Inferior parietal cortex (tissue), 1 donor: ENCODE measurements around the gene ATP7A.
"Not testable (repeated sequence)": the region's sequence is repeated elsewhere in the genome, so short reads cannot be mapped to it uniquely, and the experiment has no call there.

ENCODE experiments used
- DNase-seq: peaks from one replicate; pipeline ENCODE4 v3.0.0-alpha.2; 2016; ENCODE audit errors: extremely low spot score

Gene ATP7A

DNA sequence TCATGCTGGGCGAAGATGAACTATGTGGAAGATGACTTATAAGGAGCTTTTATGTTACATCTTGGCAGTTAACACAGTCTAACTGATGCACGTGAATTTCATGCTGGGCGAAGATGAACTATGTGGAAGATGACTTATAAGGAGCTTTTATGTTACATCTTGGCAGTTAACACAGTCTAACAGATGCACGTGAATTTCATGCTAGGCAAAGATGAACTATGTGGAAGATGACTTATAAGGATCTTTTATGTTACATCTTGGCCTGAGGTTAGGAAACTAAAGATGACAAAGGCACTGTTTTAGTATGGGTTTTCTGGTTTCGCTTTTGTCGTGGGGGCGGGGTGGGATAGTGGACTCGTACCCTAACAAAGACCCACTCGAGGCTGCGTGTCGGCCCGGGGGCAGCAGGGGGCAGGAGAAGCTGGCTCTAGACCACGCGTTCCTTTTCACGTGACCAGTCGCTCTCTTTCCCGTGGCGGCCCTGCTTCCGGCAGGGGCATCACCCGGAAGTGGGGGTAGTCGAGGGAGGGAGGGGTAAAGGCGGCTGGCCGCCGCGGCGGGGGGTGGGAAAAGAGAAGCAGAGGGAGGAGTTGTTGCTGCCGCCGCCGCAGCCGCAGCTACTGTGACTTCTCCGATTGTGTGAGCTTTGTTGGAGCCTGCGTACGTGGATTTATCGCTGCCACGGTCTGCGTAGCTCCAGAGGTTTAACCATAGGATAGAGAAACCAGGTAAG lies at the start of gene ATP7A:
TSS of gene ATP7A (plus strand) at position 586 of the 733 bp plus-strand sequence. CDS start 60,949 bp downstream, outside the sequence.
- peak; percentile 75 for DNase-seq

DNA sequence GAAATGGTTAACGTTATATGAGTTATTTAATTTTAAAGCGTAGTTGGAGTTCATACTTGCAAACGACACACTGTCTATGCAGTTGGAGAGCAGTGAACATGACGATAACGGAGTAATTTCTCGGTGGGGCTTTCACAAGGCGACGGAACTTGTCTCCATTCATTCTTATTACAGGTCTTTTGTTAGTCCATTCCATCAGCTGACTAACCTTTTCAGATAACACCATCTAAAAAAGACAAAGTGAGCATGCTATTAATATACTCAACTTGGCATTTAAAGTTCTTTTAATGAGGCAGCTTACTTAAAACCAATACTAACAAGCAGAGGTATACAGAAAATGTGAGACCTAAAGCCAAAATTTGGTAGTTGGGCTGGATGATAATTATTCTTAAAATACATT lies 35.1 kb upstream of the ATP7A start:
- no peak for DNase-seq

DNA sequence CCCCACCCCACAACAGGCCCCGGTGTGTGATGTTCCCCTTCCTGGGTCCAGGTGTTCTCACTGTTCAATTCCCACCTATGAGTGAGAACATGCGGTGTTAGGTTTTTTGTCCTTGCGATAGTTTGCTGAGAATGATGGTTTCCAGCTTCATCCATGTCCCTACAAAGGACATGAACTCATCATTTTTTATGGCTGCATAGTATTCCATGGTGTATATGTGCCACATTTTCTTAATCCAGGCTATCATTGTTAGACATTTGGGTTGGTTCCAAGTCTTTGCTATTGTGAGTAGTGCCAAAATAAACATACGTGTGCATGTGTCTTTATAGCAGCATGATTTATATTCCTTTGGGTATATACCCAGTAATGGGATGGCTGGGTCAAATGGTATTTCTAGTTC lies 29.1 kb upstream of the ATP7A start:
- not testable (repeated sequence) for DNase-seq

DNA sequence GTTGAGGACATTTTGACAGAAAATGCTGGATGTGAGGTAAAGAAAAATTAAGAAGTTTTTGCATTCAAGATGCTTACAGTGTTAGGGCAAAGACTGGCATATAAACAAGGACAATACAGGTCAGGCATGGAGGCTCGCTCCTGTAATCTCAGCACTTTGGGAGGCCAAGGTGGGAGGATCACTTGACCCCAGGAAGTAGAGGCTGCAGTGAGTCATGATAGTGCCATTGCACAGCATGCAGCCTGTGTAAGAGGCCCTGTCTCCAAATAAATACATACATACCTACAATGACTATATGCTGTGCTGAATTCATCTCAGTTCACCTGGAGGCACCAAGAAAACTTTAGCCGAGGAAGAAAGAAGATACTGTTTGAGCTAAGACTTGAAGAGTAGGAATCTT lies 17.6 kb upstream of the ATP7A start:
- DNase-seq: no peak

DNA sequence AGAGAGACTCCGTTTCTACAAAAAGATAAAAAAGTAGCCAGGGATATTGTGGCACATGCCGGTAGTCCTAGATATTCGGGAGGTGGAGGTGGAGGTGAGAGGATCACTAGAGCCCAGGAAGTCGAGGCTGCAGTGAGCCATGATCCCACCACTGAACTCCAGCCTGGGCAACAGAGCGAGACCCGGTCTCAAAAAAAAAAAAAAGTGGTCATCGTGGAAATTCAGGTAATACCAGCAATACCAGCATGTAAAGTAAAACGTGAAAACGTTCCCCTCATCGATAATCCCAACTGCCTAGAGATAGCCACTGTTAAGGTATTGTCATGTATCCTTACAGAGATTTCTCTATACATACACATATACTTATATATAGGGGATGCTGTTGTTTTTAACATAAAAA lies 16.8 kb upstream of the ATP7A start:
- no peak for DNase-seq

DNA sequence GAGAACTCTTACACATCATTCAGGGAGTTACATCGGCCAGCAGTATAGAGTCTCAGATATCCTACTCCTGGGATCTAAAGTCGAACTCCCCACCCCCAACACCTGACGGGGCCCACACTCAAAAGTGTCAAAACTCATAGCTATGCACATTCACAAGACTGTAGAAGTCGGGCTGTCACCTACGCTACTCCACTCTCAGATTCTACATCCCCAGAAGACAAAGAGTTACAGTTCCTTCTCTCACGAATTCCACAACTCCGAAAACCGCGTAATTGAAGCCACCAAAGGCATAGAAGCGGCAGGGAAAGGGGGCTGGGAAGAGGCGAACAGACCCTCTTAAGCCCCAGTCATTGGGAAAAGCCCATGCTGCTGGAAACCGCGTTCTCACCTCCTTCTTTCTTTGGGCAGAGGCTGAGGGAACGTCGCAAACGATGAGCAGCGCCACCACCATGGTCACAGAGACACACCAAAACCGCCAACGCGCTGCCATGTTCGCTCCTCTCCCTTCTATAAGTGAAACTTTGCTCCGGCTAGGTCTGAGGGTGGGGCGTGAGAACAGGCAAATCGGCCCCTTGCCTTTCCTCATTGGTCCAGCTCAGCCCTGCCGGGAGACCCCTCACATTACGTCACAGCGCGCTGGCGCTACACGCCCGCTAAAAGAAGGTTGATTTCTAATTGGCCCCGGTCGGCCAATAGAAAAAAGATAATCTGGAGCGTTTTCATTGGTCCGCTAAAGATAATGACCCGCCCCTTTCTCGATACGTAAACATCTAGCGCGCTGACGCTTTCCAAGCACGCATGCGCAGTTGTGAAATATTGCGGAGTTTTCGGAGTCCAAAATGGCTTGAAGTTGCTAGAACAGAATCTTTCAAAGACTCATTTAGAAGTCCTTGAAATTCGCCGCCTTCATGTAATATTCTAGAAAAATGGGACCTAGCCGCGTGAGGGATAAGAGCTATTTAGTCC lies 15.3 kb upstream of the ATP7A start, which contains the start of gene MAGT1:
TSS of gene MAGT1 (minus strand) at position 515 of the 966 bp plus-strand sequence. CDS start at position 490, 25 bp downstream.
- peak; percentile 97 for DNase-seq

DNA sequence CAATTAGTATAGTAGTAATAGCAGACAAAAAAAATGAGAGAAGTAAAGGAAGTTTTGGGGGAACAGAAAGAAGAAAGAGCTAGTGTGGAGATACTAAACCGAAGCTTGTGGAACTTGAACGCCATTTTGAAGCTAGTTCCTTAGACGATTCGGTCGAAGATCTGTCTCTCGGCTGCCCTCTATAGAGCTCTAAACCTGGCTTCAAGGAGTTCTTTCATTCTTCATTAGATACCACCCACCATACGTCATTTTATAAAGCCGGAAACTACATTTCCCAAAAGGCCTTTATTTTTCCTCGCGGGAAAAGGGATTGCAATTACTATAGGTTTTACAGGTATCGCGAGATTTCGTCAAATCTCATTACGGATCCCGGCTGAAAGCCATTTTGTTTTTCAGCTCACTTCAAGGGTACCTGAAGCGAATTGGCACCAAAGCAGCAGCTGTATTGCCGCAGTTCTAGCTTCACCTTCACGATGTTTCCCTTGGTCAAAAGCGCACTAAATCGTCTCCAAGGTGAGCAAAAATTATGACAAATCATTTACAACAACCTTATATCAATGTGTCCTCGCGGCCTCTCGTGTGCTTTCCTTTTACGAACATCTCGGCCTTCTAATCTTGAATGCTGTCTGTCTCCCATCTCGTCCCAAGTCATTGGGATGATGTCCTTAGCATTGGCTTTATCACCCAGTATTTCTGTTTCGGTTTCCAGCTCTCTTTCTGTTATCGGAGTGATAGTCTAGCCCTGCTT lies 11.2 kb upstream of the ATP7A start, which contains the start of gene COX7B:
TSS of gene COX7B (plus strand) at position 388 of the 748 bp plus-strand sequence. CDS start at position 474, 86 bp downstream.
- DNase-seq: peak; percentile 98

DNA sequence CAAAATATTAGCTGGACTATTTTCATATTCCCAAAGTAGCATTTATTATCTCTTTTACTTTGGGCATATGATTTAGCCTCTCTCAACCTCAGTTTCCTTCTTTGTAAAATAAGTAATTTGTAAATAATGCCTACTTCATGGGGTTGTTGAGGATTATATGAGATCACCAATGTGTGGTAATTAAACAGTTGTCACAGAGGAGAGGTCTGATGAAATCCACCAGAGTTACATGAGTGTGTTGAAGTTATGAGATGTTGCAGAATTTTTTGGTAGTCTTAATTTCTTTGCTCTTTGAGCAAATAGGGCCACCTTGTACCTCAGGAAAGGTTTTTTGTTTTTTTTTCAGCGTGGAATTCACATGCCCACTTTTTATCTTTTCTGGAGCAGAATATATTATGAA lies 9.8 kb upstream of the ATP7A start:
- no peak for DNase-seq

DNA sequence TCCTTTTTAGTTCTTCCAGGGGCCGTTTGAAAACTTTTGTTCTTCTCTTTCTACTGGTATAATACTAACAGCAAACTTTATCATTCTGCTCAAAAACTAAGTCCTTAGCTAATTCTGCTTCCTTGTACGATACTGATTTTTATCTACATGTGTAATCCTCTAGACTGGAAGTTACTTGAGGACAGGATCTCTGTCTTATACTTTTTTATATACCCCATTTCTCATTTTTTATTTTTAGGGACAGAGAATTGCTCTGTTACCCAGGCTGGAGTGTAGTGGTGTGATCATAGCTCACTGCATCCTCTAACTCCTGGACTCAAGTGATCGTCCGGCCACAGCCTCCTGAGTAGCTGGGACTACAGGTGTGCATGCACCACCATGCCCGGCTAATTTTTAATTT lies 9.0 kb upstream of the ATP7A start:
- no peak for DNase-seq

DNA sequence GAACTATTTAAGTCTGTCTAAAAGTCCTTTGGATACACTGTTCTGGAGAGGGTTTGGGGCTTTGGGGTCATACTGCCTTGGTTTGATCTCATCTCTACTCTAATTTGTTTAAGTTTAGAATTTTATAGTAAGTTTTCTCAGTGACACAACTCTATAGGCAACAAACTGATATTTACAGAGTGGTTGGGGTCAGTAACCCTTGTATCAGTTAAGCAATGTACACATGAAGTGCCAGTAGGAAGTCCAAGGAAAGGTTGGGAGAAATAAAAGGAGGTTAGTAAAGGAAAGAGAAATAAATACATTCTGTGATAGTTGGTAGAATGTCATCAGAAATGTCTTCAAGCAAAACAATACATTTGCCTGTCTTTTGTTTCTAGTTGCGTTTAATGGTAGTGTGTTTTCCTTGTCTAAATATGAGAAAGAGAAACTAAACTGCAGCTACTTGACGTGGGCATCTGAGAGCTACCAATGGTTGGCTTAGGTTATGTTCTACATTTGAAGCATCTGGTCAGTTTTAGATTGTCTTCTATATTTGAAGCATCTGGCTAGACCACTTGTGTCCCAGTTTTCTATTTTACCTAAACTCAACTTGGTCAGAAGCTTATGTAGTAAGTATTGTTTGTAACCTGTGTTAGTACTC lies 6.9 kb downstream of the ATP7A start:
- DNase-seq: no peak

DNA sequence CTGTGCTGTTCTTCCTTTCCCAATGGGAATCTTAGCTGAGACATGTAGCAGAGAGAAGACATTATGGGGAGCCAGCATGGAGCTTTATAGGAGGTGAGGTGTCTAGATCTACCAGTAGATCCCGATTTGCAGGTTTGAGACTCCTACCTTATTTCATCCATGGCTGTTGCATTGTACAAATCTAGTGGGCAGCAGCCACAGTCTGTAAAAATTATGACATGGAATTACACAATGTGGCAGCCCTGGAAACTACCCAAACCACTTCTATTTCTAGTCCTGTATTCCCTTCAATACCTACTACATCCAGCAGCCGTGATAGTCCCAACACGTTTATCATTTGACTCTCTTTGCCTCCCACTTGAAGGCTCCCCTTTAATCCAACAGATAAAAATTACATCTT lies 8.1 kb downstream of the ATP7A start:
- DNase-seq: no peak

DNA sequence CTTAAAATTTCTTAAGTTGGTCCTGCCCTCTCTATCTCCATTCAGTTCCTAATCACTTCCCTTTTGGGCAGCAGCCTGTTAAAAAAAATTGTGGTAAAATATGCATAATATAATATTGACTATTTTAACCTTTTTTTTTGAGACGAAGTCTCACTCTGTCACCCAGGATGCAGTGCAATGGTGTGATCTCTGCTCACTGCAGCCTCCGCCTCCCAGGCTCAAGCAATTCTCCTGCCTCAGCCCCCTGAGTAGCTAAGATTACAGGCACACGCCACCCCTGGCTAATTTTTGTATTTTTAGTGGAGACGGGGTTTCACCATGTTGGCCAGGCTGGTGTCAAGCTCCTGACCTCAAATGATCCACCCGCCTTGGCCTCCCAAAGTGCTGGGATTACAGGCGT lies 8.9 kb downstream of the ATP7A start:
- DNase-seq: not testable (repeated sequence)

DNA sequence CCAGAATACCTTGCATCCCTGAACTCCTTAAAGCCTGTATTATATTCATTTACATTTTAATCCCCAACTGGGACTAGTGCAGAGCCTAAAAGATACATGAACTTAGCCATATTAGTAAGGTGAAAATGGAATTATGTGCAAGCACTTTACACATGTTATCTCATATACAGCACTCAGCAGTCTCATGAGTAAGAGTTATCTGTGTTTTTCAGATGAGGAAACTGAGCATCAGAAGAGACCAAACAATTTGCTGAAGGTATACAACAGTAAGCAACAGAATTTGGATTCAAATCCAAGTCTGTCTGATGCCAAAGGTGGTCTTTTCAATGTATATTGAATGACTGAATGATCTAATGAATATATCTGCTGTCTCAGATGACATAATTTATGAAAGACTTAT lies 12.3 kb downstream of the ATP7A start:
- no peak for DNase-seq

DNA sequence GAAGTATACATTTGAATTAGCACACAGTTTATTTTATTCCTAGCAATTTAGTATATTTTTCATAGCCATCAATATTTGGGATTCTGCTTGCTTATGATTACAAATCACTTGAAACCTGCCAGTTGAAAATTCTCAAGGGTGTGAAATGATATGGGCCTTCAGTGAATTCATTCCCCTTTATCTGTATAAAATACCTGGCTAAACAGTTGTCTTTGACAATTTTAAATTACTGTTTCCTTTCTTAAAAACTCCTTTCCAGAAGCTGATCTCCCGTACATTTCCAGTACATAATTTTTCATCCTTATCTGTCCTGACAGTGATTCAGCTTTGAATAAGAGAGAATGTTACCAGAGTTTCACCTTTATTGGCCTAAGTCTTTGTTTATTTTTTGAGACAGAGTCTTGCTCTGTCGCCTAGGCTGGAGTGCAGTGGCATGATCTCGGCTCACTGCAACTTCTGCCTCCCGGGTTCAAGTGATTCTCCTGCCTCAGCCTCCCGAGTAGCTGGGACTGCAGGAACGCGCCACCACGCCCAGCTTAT lies 13.9 kb downstream of the ATP7A start:
- DNase-seq: no peak

DNA sequence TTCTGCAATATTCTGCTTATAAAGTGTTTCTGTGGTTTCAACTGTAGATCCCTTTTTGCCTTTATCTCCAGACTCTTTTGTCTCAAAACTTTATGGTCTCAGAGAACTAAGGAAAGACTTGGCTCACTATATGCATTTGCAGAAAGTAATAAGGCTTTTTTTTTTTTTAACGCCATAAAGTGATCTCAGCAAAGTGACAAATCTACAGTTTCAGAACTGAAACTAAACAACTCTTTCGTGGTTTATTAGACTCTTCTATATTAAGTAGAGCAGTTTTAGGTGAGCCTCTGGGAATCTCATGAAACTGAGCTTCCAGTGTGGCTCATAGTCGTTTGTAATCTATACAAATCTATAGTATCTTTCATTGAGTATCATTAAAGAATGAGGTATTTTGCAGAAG lies 15.3 kb downstream of the ATP7A start:
- no peak for DNase-seq

DNA sequence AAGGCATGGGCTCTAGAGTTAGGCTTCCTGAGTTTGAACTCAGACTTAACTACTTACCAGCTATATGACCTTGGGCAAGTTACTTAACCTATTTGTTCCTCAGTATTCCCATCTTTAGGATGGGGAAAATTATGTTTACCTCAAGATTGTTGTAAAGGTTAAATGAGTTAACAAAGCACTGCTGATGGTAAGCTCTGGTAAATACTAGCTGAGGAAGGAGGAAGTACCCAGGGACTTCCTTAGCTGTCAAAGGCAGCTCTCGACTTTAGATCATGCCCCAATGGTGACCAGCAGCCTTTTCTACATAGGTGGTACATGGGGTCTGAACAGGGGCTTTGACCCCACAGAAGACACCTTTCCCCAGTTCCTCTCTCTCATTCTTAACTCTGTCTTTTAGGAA lies 20.1 kb downstream of the ATP7A start:
- no peak for DNase-seq

DNA sequence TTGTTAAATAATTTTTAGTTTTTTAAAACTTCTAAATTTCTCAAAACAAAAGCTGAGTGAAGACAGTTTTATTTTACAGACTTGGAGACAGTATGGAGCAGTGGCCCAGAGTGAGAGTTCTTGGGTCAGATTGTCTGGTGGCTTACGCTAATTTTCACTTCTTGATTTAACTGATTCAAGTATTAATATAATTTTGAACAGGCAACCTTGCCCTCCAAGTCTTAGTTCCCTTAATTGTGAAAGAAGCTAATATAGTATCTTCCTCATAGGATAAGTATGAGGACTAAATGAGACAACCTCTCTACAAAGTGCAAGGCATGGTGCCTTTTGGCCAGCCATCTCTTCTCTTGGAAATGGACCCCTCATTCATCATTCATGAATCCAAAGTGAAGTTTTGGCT lies 25.4 kb downstream of the ATP7A start:
- no peak for DNase-seq

DNA sequence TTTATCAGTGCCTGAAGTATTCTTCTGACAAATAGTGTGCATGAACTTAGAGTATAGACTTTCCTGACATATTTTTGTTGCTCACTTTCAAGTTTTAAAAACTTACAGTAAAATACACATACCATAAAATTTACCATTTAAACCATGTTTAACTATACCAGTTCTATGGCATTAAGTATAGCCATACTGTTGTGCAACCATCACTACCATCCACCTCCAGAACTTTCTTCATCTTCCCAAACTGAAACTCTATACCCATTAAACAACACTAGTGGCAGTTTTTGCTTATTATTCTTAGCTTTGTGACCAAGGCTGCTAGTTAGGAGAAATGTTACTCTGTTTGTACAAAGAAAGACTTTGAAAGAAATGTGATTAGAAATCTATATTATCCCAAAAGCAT lies 25.8 kb downstream of the ATP7A start:
- DNase-seq: no peak

DNA sequence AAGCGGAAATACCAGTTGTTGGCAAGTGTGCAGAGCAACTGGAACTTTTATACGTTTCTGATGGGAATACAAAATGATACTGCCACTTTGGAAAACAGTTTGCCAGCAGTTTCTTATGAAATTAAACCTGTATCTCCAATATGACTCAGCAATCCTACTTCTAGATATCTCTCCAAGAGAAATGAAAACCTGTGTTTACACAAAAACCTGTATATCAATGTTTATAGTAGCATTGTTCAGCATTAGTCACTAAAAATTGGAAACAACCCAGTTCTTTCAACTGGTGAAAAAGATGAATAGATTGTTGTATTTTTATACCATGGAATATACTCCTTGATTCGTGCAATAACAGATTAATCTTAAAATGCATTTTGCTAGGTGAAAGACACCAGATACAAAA lies 26.8 kb downstream of the ATP7A start:
- no peak for DNase-seq

DNA sequence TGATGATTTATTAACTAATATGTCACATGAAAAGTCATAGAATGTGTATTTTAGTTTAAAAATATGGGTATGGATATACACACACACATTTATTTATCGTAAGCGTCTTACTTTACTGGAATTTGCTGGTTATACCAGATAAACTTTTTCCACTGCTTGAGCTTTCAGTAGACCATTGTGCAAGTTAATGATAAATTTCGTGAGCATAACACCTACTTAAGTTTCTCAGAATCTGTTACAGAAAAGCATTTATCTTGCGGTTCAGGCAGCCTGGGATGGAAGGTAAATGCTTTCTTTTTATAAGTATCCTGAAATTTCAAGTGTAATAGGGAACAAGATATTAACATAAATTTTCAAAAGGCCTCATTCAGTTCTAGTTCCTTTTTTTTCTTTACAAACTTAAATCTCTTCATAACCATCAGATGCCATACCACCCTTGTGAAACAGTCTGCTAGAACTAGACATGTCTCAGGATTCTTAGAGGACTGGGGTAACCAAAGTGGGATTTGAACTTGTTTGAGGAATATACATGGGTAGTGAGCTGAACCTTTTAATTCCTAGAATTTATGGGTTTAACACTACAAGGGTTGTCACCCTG lies 27.7 kb downstream of the ATP7A start:
- no peak for DNase-seq

DNA sequence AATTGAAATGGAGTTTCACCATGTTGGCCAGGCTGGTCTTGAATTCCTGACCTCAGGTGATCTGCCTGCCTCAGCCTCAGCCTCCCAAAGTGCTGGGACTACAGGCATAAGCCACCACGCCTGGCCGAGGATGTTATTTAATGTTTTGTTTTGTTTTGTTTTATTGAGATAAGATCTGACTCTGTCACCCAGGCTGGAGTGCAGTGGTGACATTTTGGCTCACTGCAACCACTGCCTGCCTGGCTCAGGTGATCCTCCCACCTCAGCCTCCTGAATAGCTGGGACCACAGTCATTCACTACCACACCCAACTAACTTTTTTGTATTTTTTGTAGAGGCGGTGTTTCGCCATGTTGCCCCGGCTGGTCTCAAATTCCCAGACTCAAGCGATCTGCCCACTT lies 34.5 kb downstream of the ATP7A start:
- not testable (repeated sequence) for DNase-seq
